HepG2 (cell line): ENCODE measurements around the gene CDK1. TPM values are rescaled to one million over a fixed set of nuclear protein-coding genes. Genes with fewer than 3 reads are reported as not detected.

Source experiments
- ATAC-seq: fragments of 200-7000 bp; cut with Tn5 transposase; 3 replicates; pipeline ENCODE4 v1.9.1; 2020; ENCODE audit warnings: mild to moderate bottlenecking, moderate library complexity
- BruUV-seq: library from RNA; stranded (reverse); fragments of 400-500 nt; replicated peaks from 2 replicates; lab custom pipeline; 2021; lab: Mats Ljungman, UMichigan
- CTCF ChIA-PET: fragments of 300-600 bp; formaldehyde crosslinking; extraction: SDS; loops from one replicate; lab custom pipeline; 2021; ENCODE audit warnings: low total read pairs, inconsistent platforms, low intra/inter-chr PET ratio; lab: Yijun Ruan, JAX
- POLR2A ChIA-PET: fragments of 350-600 bp; sonication (Branson Sonifier 250); formaldehyde crosslinking; loops from one replicate; lab custom pipeline; 2020; ENCODE audit warnings: antibody characterized with exemption, inconsistent platforms; lab: Yijun Ruan, JAX
- DNase-seq: peaks from one replicate; pipeline ENCODE4 v3.0.0-alpha.2; 2015; ENCODE audit warnings: low spot score
- FAIRE-seq: peaks from 3 replicates; lab custom pipeline; 2011; peaks lifted over from hg19 to GRCh38; lab: Jason Lieb, UNC
- H2AFZ ChIP-seq: one replicate; pipeline ENCODE4 v1.6.1; 2011; ENCODE audit warnings: low read length, inconsistent platforms
- H3K27ac ChIP-seq: fragments of 300-600 bp; 3 replicates; pipeline ENCODE4 v1.8.0; 2011; ENCODE audit warnings: mixed run types, mild to moderate bottlenecking, mixed read lengths, low read length, inconsistent platforms; ENCODE audit not compliant: insufficient read depth; ENCODE audit errors: extremely low read length
- H3K27me3 ChIP-seq, 2 experiments: fragments of 200-600 bp in 1 of 2; 2 replicates in 1 of 2; 3 replicates in 1 of 2; pipeline versions ENCODE4 v1.6.0 to v1.8.0; 2011; ENCODE audit warnings: low read length in 2 of 2, mild to moderate bottlenecking in 2 of 2, moderate library complexity in 2 of 2, inconsistent platforms in 1 of 2; ENCODE audit not compliant: insufficient read depth in 2 of 2, control insufficient read depth in 1 of 2
- H3K36me3 ChIP-seq, 2 experiments: fragments of 200-600 bp in 1 of 2; replicated peaks in 1 of 2; 2 replicates in 1 of 2; 3 replicates in 1 of 2; pipeline versions ENCODE4 v1.5.1 to v1.8.0; 2011; ENCODE audit warnings: low read length in 2 of 2, inconsistent platforms in 1 of 2; ENCODE audit not compliant: insufficient read depth in 2 of 2, control insufficient read depth in 1 of 2
- H3K4me1 ChIP-seq: 2 replicates; pipeline ENCODE4 v1.5.1; 2012; ENCODE audit warnings: low read length, inconsistent platforms; ENCODE audit not compliant: insufficient read depth
- H3K4me2 ChIP-seq: 2 replicates; pipeline ENCODE4 v1.6.0; 2011; ENCODE audit warnings: low read depth, low read length, inconsistent platforms
- H3K4me3 ChIP-seq, 3 experiments: fragments of 200-600 bp in 1 of 3; sonication (generic), shearing (Covaris generic) in 1 of 3; replicated peaks in 1 of 3; 2 replicates each; pipeline ENCODE4 v1.5.1; 2011 to 2016; ENCODE audit warnings: low read length in 3 of 3, inconsistent platforms in 2 of 3, low read depth in 2 of 3, mild to moderate bottlenecking in 2 of 3, control low read depth in 1 of 3, mixed read lengths in 1 of 3; ENCODE audit not compliant: insufficient read depth in 1 of 3
- H3K79me2 ChIP-seq: one replicate; pipeline ENCODE4 v1.6.1; 2011; ENCODE audit warnings: low read length, inconsistent platforms; ENCODE audit not compliant: insufficient read depth
- H3K9ac ChIP-seq: 2 replicates; pipeline ENCODE4 v1.6.0; 2011; ENCODE audit warnings: mild to moderate bottlenecking, low read depth, low read length, inconsistent platforms; ENCODE audit not compliant: insufficient read depth
- H3K9me3 ChIP-seq: 2 replicates; pipeline ENCODE4 v1.5.1; 2012; ENCODE audit warnings: mild to moderate bottlenecking, low read length
- H4K20me1 ChIP-seq: 2 replicates; pipeline ENCODE4 v1.6.0; 2011; ENCODE audit warnings: inconsistent platforms, mild to moderate bottlenecking, low read length, moderate library complexity; ENCODE audit not compliant: insufficient read depth
- BCL6 ChIP-seq: IDR thresholded peaks from 2 replicates; pipeline ENCODE4 v1.6.1; 2016; ENCODE audit warnings: missing genetic modification reagents, missing compliant biosample characterization
- CEBPB ChIP-seq: IDR thresholded peaks from 2 replicates; pipeline ENCODE4 v1.6.1; 2011; ENCODE audit warnings: low read depth, low read length, improper control_type of control experiment, borderline replicate concordance
- DPF2 ChIP-seq: sonication (generic); formaldehyde crosslinking; IDR thresholded peaks from 2 replicates; pipeline ENCODE4 v1.4.0; 2020; ENCODE audit warnings: mild to moderate bottlenecking, low read depth, missing genetic modification reagents, borderline replicate concordance
- IRX3 ChIP-seq: sonication (generic); formaldehyde crosslinking; IDR thresholded peaks from 2 replicates; pipeline ENCODE4 v1.8.1; 2023; ENCODE audit warnings: mild to moderate bottlenecking, low read depth, missing genetic modification reagents, borderline replicate concordance
- MTF2 ChIP-seq: sonication (generic); formaldehyde crosslinking; IDR thresholded peaks from 2 replicates; pipeline ENCODE4 v1.5.0; 2020; ENCODE audit warnings: missing genetic modification reagents, borderline replicate concordance
- RFX3 ChIP-seq: IDR thresholded peaks from 2 replicates; pipeline ENCODE4 v1.6.1; 2016; ENCODE audit warnings: missing biosample characterization, missing genetic modification reagents
- RFXAP ChIP-seq: sonication (generic); formaldehyde crosslinking; IDR thresholded peaks from 2 replicates; pipeline ENCODE4 v1.4.0; 2020; ENCODE audit warnings: missing genetic modification reagents, borderline replicate concordance
- TBX3 ChIP-seq: fragments of 450-650 bp; IDR thresholded peaks from 2 replicates; pipeline ENCODE4 v1.6.1; 2017; ENCODE audit warnings: antibody characterized with exemption, mild to moderate bottlenecking, inconsistent platforms, borderline replicate concordance
- TOE1 ChIP-seq: sonication (generic); formaldehyde crosslinking; IDR thresholded peaks from 2 replicates; pipeline ENCODE4 v1.4.0; 2020; ENCODE audit warnings: mild to moderate bottlenecking, missing genetic modification reagents
- ZBTB38 ChIP-seq: sonication (generic); formaldehyde crosslinking; IDR thresholded peaks from 2 replicates; pipeline ENCODE4 v1.5.1; 2020; ENCODE audit warnings: mild to moderate bottlenecking, missing genetic modification reagents
- ZFP36L1 ChIP-seq: sonication (generic); formaldehyde crosslinking; IDR thresholded peaks from 2 replicates; pipeline ENCODE4 v1.8.0; 2022; ENCODE audit warnings: mild to moderate bottlenecking, missing genetic modification reagents, moderate library complexity
- ZNF232 ChIP-seq: sonication (generic); formaldehyde crosslinking; IDR thresholded peaks from 2 replicates; pipeline ENCODE4 v1.4.0; 2020; ENCODE audit warnings: missing genetic modification reagents, borderline replicate concordance
- ZNF30 ChIP-seq: sonication (generic); formaldehyde crosslinking; IDR thresholded peaks from 2 replicates; pipeline ENCODE4 v1.5.0; 2020; ENCODE audit warnings: mild to moderate bottlenecking, missing genetic modification reagents
- ZNF768 ChIP-seq: sonication (generic); formaldehyde crosslinking; IDR thresholded peaks from 2 replicates; pipeline ENCODE4 v1.4.0; 2020; ENCODE audit warnings: missing genetic modification reagents
- ZXDC ChIP-seq: sonication (generic); formaldehyde crosslinking; IDR thresholded peaks from 2 replicates; pipeline ENCODE4 v1.5.0; 2020; ENCODE audit warnings: mild to moderate bottlenecking, missing genetic modification reagents
- WGBS: methylation state at CpG from one replicate; pipeline ENCODE4 v1.1.6; 2017; ENCODE audit warnings: low lambda C conversion rate; 5-methylcytosine and 5-hydroxymethylcytosine counted together
- in situ Hi-C: cut with HindIII; loops from 2 replicates; pipeline ENCODE4 v1.10.0; 2017; ENCODE audit warnings: low pct_unique_long_range_greater_than_20kb; ENCODE audit not compliant: extremely low pct_ligation_motif_present
- intact Hi-C: fragments of 100-400 bp; cut with micrococcal nuclease; formaldehyde crosslinking; loops from one replicate; pipeline ENCODE4 v1.10.0; 2022; ENCODE audit not compliant: unreplicated experiment
- polyA plus RNA-seq, 8 experiments: library from polyadenylated mRNA; depleted of rRNA in 3 of 8; stranded (reverse) in 7 of 8; unstranded in 1 of 8; fragments of >200 nt; fragmentation: Illumina TruSeq in 4 of 8; extraction: Trizol in 4 of 8; gene quantifications; 2 replicates each; pipeline versions ENCODE4 v1.2.1 to v1.2.3, GENCODE V29; 2011 to 2016; ENCODE audit warnings: low read depth in 4 of 8, missing spikeins in 1 of 8, mixed read lengths in 1 of 8; ENCODE audit not compliant: insufficient read depth in 1 of 8
- total RNA-seq, 5 experiments: library from RNA; depleted of rRNA; stranded (reverse); fragments of >200 nt; fragmentation: Illumina TruSeq; extraction: Trizol; gene quantifications; 2 replicates each; pipeline ENCODE4 v1.2.3, GENCODE V29; 2016; ENCODE audit warnings: low read depth in 1 of 5
- TF ChIP-seq, protein P1 (sequence below): sonication (generic); formaldehyde crosslinking; IDR thresholded peaks from 2 replicates; pipeline ENCODE4 v1.9.0; 2021; ENCODE audit warnings: missing genetic modification reagents, borderline replicate concordance

CDK1 gene
- total and polyA plus RNA-seq, 2 of the 13 experiments (the other 11 are each of a cell fraction or from before 2014, with no cell fraction given): 42.6 to 132 TPM

DNA sequence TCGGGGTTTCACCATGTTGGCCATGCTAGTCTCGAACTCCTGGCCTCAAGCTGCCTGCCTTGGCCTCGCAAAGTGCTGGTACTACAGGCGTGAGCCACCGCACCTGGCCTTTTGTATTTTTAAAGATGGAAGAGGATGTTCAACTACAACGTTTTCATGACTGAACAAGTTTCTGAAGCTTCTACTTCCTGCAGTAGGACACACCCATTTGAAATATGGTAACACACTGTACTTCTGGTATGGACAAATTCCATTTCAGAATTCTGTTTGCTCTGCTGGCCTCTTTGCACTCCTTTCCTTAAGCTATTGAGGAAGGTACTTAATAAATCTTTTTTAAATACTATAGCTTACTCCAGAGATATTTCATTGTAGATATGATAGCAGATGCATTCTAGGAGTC lies 10.9 kb upstream of the CDK1 start:
- intact Hi-C loops: loop anchor here (5.0 kb wide), 3 partner anchors 105 to 325 kb away; no protein-coding TSS in a partner anchor
- no peaks in the 10 kb centered on the region for H3K9me3 ChIP-seq
- H3K27me3 ChIP-seq: peaks cover 0 to 10% of the 10 kb centered on the region in 2 experiments; a peak in 2 of 5 replicates
- H3K4me2 ChIP-seq: no peak overlapping the region
- BruUV-seq: no TSS peak
- H3K27ac ChIP-seq: no peak overlapping the region
- DNase-seq (no peak), FAIRE-seq (no peak), ATAC-seq (no peak)
- CTCF ChIA-PET: no interaction called here
- POLR2A ChIA-PET: no interaction called here
- no peak overlapping the region for H2AFZ ChIP-seq
- no peaks in the 10 kb centered on the region for H3K79me2 ChIP-seq
- H3K9ac ChIP-seq: no peak overlapping the region
- no peaks in the 10 kb centered on the region for H3K4me1 ChIP-seq
- TF ChIP-seq TBX3: no peak
- TF ChIP-seq BCL6 (CRISPR knock-in tag): no peak
- no peak for TF ChIP-seq ZBTB38 (CRISPR knock-in tag)
- TF ChIP-seq IRX3: no peak
- TF ChIP-seq CEBPB: no peak
- TF ChIP-seq RFX3 (CRISPR knock-in tag): no peak
- TF ChIP-seq ZNF768 (CRISPR knock-in tag): no peak
- 50% methylated on average over 6 of the region's 6 CpGs for WGBS
- no peaks in the 10 kb centered on the region for H4K20me1 ChIP-seq
- H3K36me3 ChIP-seq: no peaks in the 10 kb centered on the region
- in situ Hi-C loops: loop anchor here (10.0 kb wide), 1 partner anchor 313 kb away; no protein-coding TSS in a partner anchor
- no peak overlapping the region for H3K4me3 ChIP-seq

GRCh38 chr10:60769406-60769805 lies 8.9 kb upstream of the CDK1 start:
- Histone ChIP-seq H3K9me3 (no peaks in the 10 kb centered on the region), H3K36me3 (no peaks in the 10 kb centered on the region), H3K79me2 (no peaks in the 10 kb centered on the region), H4K20me1 (no peaks in the 10 kb centered on the region), H3K4me3 (no peak overlapping the region), H3K4me2 (no peak overlapping the region), H2AFZ (no peak overlapping the region), H3K9ac (no peak overlapping the region), H3K27me3 (peaks cover 0 to 11% of the 10 kb centered on the region in 2 experiments; a peak in 2 of 5 replicates), H3K27ac (no peak overlapping the region), H3K4me1 (no peaks in the 10 kb centered on the region)
- ChIA-PET CTCF (interaction anchor here (1.2 kb wide), 1 partner anchor 220 kb away, joined by 3 read pairs; no protein-coding TSS in a partner anchor), POLR2A (no interaction called here)
- in situ Hi-C loops: loop anchor here (10.0 kb wide), 1 partner anchor 315 kb away; no protein-coding TSS in a partner anchor
- no TSS peak for BruUV-seq
- no peak for FAIRE-seq
- DNase-seq: no peak
- intact Hi-C loops: loop anchor here (2.0 to 5.0 kb wide), 4 partner anchors 107 to 327 kb away; no protein-coding TSS in a partner anchor
- WGBS: 26% methylated on average over 2 of the region's 2 CpGs
- no peak for ATAC-seq
- no peak for TF ChIP-seq MTF2
- no peak for TF ChIP-seq RFXAP
- TF ChIP-seq DPF2 (CRISPR knock-in tag): no peak
- TF ChIP-seq ZFP36L1: no peak
- TF ChIP-seq ZXDC (CRISPR knock-in tag): no peak
- no peak for TF ChIP-seq ZNF232 (CRISPR knock-in tag)
- no peak for TF ChIP-seq ZNF30 (CRISPR knock-in tag)
- TF ChIP-seq, protein P1, sequence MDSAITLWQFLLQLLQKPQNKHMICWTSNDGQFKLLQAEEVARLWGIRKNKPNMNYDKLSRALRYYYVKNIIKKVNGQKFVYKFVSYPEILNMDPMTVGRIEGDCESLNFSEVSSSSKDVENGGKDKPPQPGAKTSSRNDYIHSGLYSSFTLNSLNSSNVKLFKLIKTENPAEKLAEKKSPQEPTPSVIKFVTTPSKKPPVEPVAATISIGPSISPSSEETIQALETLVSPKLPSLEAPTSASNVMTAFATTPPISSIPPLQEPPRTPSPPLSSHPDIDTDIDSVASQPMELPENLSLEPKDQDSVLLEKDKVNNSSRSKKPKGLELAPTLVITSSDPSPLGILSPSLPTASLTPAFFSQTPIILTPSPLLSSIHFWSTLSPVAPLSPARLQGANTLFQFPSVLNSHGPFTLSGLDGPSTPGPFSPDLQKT (CRISPR knock-in tag): no peak
- no peak for TF ChIP-seq TOE1
